ENCODE measurements around the gene CFAP74.

Gene CFAP74

GRCh38 chr1:1920608-1921458 lies 82.8 kb downstream of the CFAP74 start:
- no peak for TF ChIP-seq CTCF (IDR thresholded peaks at IDR 0.05; ENCODE audit: low read depth, low read length)
- Histone ChIP-seq H3K4me3 (ENCODE audit: low read depth, low read length) (no peak overlapping the region), H3K36me3 (no peaks in the 10 kb centered on the region), H3K27me3 (no peaks in the 10 kb centered on the region), H3K9me3 (no peaks in the 10 kb centered on the region), H3K4me1 (no peaks in the 10 kb centered on the region)
- no peak for DNase-seq

GRCh38 chr1:1920057-1920607 lies 83.5 kb downstream of the CFAP74 start:
- no peaks in the 10 kb centered on the region for H3K36me3 ChIP-seq
- DNase-seq, result no peak
- no peaks in the 10 kb centered on the region for H3K4me1 ChIP-seq
- H3K27me3 ChIP-seq, result no peaks in the 10 kb centered on the region
- peak overlapping the region; percentile 51 for H3K4me3 ChIP-seq (ENCODE audit: low read depth, low read length)
- no peak for TF ChIP-seq CTCF (IDR thresholded peaks at IDR 0.05; ENCODE audit: low read depth, low read length)
- H3K9me3 ChIP-seq, result no peaks in the 10 kb centered on the region

- TF ChIP-seq CTCF (IDR thresholded peaks at IDR 0.05; ENCODE audit: low read depth, low read length), result no peak
- no peaks in the 10 kb centered on the region for H3K27me3 ChIP-seq
- peak; percentile 100 for DNase-seq
- H3K4me3 ChIP-seq (ENCODE audit: low read depth, low read length), result peak overlapping the region; percentile 51
- H3K9me3 ChIP-seq, result no peaks in the 10 kb centered on the region
- H3K4me1 ChIP-seq, result no peaks in the 10 kb centered on the region
- H3K36me3 ChIP-seq, result no peaks in the 10 kb centered on the region
Observed at GRCh38 chr1:1919304-1920056, 84.1 kb downstream of the CFAP74 start.

- TF ChIP-seq CTCF (IDR thresholded peaks at IDR 0.05; ENCODE audit: low read depth, low read length), result no peak
- DNase-seq, result no peak
- H3K4me1 ChIP-seq, result no peaks in the 10 kb centered on the region
- H3K4me3 ChIP-seq (ENCODE audit: low read depth, low read length), result peak within 1 kb of the TSS; percentile 51
- no peaks in the 10 kb centered on the region for H3K36me3 ChIP-seq
- no peaks in the 10 kb centered on the region for H3K27me3 ChIP-seq
- no peaks in the 10 kb centered on the region for H3K9me3 ChIP-seq
Observed at GRCh38 chr1:1918901-1919303, 84.7 kb downstream of the CFAP74 start, which contains the start of gene TMEM52. Gene TMEM52 (minus strand): TSS chr1:1919279. CDS start chr1:1919265, 14 bp downstream.

- DNase-seq, result no peak
- no peaks in the 10 kb centered on the region for H3K9me3 ChIP-seq
- H3K36me3 ChIP-seq, result no peaks in the 10 kb centered on the region
- H3K4me3 ChIP-seq (ENCODE audit: low read depth, low read length), result peak overlapping the region; percentile 49
- no peak for TF ChIP-seq CTCF (IDR thresholded peaks at IDR 0.05; ENCODE audit: low read depth, low read length)
- H3K27me3 ChIP-seq, result no peaks in the 10 kb centered on the region
- H3K4me1 ChIP-seq, result no peaks in the 10 kb centered on the region
Observed at GRCh38 chr1:1917995-1918900, 85.3 kb downstream of the CFAP74 start.
